Heart right ventricle (tissue), 16 donors: Measurements from ENCODE around the gene RAI2. TPM values are rescaled to one million over a fixed set of nuclear protein-coding genes. Genes with fewer than 3 reads are reported as not detected.

Experiments
- ATAC-seq, 8 donors: fragments of 200-7000 bp; cut with Tn5 transposase; one replicate each; pipeline ENCODE4 v1.9.1; 2020; ENCODE audit warnings: mild to moderate bottlenecking in 8 of 8, moderate library complexity in 8 of 8, moderate number of reproducible peaks in 1 of 8
- DNase-seq, 2 donors: peaks; one replicate each; pipeline ENCODE4 v3.0.0-alpha.2; 2020
- H3K27ac ChIP-seq, 10 donors: fragments of 200-600 bp; sonication (generic) in 2 of 10; one replicate each; pipeline versions ENCODE4 v1.5.0 to v1.8.0; 2020 to 2022; ENCODE audit warnings: mild to moderate bottlenecking in 3 of 10
- H3K27me3 ChIP-seq, 7 donors: fragments of 200-600 bp; one replicate each; pipeline ENCODE4 v1.8.0; 2021 to 2022; ENCODE audit warnings: mild to moderate bottlenecking in 2 of 7
- H3K36me3 ChIP-seq, 9 donors: fragments of 200-600 bp; sonication (generic) in 1 of 9; one replicate each; pipeline versions ENCODE4 v1.5.0 to v1.8.0; 2020 to 2022; ENCODE audit warnings: mild to moderate bottlenecking in 2 of 9
- H3K4me1 ChIP-seq, 9 donors: fragments of 200-600 bp; sonication (generic) in 1 of 9; one replicate each; pipeline versions ENCODE4 v1.5.0 to v1.8.0; 2020 to 2022; ENCODE audit warnings: mild to moderate bottlenecking in 4 of 9
- H3K4me3 ChIP-seq, 10 donors: fragments of 200-600 bp; sonication (generic) in 2 of 10; one replicate each; pipeline versions ENCODE4 v1.5.0 to v1.8.0; 2020 to 2022; ENCODE audit warnings: mild to moderate bottlenecking in 7 of 10, moderate library complexity in 2 of 10
- H3K9me3 ChIP-seq, 11 donors: fragments of 200-600 bp in 10 of 11; sonication (generic) in 2 of 11; one replicate each; pipeline versions ENCODE4 v1.5.0 to v1.8.0; 2013 to 2022; ENCODE audit warnings: mild to moderate bottlenecking in 2 of 11, control low read depth in 1 of 11, moderate library complexity in 1 of 11
- whole genome bisulfite sequencing, 2 donors: extraction: QIAGEN DNeasy Blood & Tissue Kit; methylation state at CpG; one replicate each; pipeline ENCODE4 v1.1.7; 2013; ENCODE audit warnings: inconsistent platforms in 1 of 2; 5-methylcytosine and 5-hydroxymethylcytosine counted together
- intact Hi-C, 10 donors: fragments of 100-400 bp; cut with DNase I; formaldehyde crosslinking; loops; one replicate each; pipeline versions ENCODE4 v1.11.1 to v1.14.2; 2022
- polyA plus RNA-seq, 2 donors: library from polyadenylated mRNA; stranded (reverse); fragments of 200-250 nt; gene quantifications; one replicate each; pipeline ENCODE4 v1.2.3, GENCODE V29; 2013
- total RNA-seq, 10 donors: library from RNA; stranded (reverse); fragmentation: NEBNext Ultra II Directional in 3 of 10; extraction: Animal tissue kit (Norgen Biotek cat#: 25700) in 3 of 10; gene quantifications; one replicate each; pipeline versions ENCODE4 v1.2.1 to v1.2.4, GENCODE V29; 2021 to 2023
- TF ChIP-seq, protein P1 (sequence below), 9 donors: fragments of 200-600 bp; sonication (generic) in 2 of 9; IDR thresholded peaks; one replicate each; pipeline versions ENCODE4 v1.5.0 to v1.8.0; 2021 to 2022; ENCODE audit warnings: antibody characterized with exemption in 9 of 9, mild to moderate bottlenecking in 5 of 9, moderate library complexity in 1 of 9
- donor health status: Arrhythmogenic right ventricular cardiomyopathy.
- donor health status: ischemic (EF 13 %, LVEDD 7.1; RV severe dilation, severe dysfunction).
- donor health status: healthy with polysubstance abuse.
- donor health status: DM: no; HTN: yes; CAD: no.
- donor health status: DM: no; HTN: no; CAD: no.
- donor health status: ischemic (EF 25% LVEDD 6.9; RV normal size, moderate dysfunction).
- donor health status: ischemic (EF 25% LVEDD 5.7; RV mildly dilated, moderate dysfunction).
- donor health status: healthy.
- donor health status: DM: yes; HTN: yes; CAD: no.
- donor health status: Ischemic cardiomyopathy.
- donor health status: ischemic (EF 35%, LVEDD 5.7; RV mildly dilated, moderate dysfunction).
- donor health status: nonischemic (EF 11% LVEDD 7.7; RV severe dilation, severe dysfunction).
- donor health status: DM: yes; HTN: yes; CAD: no.
- donor health status: PGD.
- donor health status: ischemic (EF 29% LVEDD 5.4; RV normal size, mild dysfunction).
- donor health status: nonischemic (EF 23%, LVEDD 6.1; RV moderate dilation, normal function).

The RAI2 gene
- total and polyA plus RNA-seq, 12 donors, result 15.5 to 25.3 (median 20.6) TPM

DNA sequence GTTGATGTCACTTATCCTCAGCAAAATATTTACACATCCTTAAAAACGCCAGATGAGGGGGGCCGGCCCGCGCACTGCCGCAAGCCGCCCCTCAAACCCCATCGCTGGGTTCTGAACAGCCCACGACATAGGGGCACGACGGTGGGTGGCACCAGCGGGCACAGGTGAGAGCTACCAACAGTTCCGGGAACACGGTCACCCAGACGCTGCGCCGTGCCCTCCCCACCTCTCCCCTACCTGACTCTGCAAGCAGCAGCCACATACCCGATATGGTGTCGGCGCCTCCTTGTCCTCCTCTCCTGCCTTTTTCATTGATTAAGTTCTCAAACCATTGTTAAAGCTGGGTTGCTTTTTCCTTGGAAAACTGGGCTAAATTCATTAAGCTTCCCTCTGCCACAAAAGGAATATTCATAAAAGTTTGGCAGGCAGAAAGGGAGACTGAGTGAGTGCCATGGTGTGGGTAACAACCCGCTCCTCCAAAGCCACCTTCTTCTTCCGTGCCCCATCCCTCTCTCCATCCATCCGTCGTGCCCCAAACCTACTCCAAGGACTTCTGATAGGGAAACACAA, 1.4 kb downstream of the RAI2 start:
- TF ChIP-seq, protein P1, sequence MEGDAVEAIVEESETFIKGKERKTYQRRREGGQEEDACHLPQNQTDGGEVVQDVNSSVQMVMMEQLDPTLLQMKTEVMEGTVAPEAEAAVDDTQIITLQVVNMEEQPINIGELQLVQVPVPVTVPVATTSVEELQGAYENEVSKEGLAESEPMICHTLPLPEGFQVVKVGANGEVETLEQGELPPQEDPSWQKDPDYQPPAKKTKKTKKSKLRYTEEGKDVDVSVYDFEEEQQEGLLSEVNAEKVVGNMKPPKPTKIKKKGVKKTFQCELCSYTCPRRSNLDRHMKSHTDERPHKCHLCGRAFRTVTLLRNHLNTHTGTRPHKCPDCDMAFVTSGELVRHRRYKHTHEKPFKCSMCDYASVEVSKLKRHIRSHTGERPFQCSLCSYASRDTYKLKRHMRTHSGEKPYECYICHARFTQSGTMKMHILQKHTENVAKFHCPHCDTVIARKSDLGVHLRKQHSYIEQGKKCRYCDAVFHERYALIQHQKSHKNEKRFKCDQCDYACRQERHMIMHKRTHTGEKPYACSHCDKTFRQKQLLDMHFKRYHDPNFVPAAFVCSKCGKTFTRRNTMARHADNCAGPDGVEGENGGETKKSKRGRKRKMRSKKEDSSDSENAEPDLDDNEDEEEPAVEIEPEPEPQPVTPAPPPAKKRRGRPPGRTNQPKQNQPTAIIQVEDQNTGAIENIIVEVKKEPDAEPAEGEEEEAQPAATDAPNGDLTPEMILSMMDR (IDR thresholded peaks at IDR 0.05), result no peak
- ATAC-seq, result peak in 6 of 8 donors; percentile 18 to 63 (median 56)
- peaks cover 0 to 24% (median 4%) of the 10 kb centered on the region in 9 donors for H3K4me1 ChIP-seq
- 1% methylated on average over 23 of the region's 23 CpGs for WGBS, 2 donors
- H3K36me3 ChIP-seq, result no peaks in the 10 kb centered on the region
- peak overlapping the region; percentile 35 to 78 (median 70) for H3K4me3 ChIP-seq
- intact Hi-C loops, result loop anchor here in 3 of 10 donors (2.0 to 10.0 kb wide), 3 partner anchors 42 to 47 kb away; no protein-coding TSS in a partner anchor
- no peaks in the 10 kb centered on the region for H3K9me3 ChIP-seq
- H3K27me3 ChIP-seq, result peaks cover 0 to 79% (median 0%) of the 10 kb centered on the region in 7 donors
- DNase-seq, result no peak
- H3K27ac ChIP-seq, result peak overlapping the region in 6 of 10 donors; percentile 71 to 81 (median 76)

DNA sequence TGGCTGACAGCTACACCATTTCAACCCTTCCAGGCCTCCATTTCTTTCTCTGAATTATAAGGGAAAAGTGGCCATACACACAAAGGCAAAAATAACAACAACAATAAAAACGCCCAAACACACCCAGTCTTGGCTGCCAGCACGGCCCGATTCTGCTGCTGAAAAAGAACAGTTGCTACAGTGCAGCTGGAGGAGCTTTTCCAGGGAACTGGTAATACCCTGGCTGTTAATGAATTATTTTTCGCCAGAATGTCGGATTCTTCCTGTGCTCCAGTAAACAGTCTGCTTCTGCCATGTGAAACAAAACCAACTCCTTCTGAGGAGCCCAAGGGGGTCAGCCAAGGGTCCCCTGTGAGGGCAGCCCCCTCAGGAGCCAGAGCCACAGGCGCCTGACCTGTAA, 6.6 kb downstream of the RAI2 start:
- TF ChIP-seq, protein P1 (IDR thresholded peaks at IDR 0.05), result no peak
- Histone ChIP-seq H3K36me3 (no peaks in the 10 kb centered on the region), H3K4me1 (peaks cover 0 to 63% (median 12%) of the 10 kb centered on the region in 9 donors), H3K4me3 (no peak overlapping the region), H3K27me3 (peaks cover 0 to 66% (median 0%) of the 10 kb centered on the region in 7 donors), H3K9me3 (no peaks in the 10 kb centered on the region), H3K27ac (peak overlapping the region in 4 of 10 donors; percentile 2 to 40 (median 32))
- ATAC-seq (peak in 3 of 8 donors; percentile 33 to 52 (median 39)), DNase-seq (no peak)
- 39 to 47% methylated on average over 6 of the region's 6 CpGs for WGBS, 2 donors
- intact Hi-C loops, result no loop called here

DNA sequence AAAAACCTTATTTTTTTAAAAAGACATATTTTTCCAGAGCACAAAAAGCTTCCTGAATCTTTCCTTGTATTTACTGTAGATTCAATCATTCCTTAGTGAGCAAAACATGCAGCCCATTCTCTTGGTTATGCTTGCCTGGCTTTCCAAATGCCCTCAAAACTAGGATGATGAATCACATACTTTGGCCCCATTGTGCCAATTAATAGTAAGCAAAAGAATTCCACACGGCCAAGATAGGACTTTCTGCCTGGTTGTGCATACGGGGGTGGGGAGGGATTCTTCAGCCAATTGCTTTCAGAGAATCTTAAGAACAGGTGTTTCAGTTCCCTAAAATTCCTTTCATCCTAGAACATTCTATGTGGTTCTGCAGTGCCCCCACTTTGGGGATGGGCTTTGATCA, 7.0 kb downstream of the RAI2 start:
- TF ChIP-seq, protein P1 (IDR thresholded peaks at IDR 0.05), result no peak
- peaks cover 0 to 65% (median 0%) of the 10 kb centered on the region in 7 donors for H3K27me3 ChIP-seq
- ATAC-seq (no peak), DNase-seq (no peak)
- H3K36me3 ChIP-seq, result no peaks in the 10 kb centered on the region
- peak overlapping the region in 3 of 10 donors; percentile 28 to 40 (median 36) for H3K27ac ChIP-seq
- intact Hi-C loops, result no loop called here
- peaks cover 0 to 64% (median 16%) of the 10 kb centered on the region in 9 donors for H3K4me1 ChIP-seq
- no peaks in the 10 kb centered on the region for H3K9me3 ChIP-seq
- H3K4me3 ChIP-seq, result no peak overlapping the region
- WGBS, 2 donors, result 36 to 51% methylated on average over 2 of the region's 2 CpGs

DNA sequence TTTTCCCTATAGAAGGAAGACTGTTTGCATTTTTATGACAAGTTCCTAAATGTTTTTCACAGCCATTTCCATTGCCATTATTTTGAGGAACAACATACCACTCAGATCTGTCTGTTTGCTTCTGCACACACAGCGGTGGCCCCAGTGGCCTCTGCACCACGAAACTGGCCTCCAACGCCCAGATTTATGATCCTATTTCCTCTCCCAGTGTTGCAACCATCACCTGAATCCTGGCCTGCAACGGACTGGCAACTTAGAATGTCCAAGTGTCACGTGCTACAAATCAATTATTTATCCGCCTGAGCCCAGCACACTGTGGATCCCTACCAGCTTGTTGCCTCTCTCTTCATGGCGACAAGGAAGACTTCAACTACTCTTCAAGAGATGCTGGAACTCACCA, 9.2 kb downstream of the RAI2 start:
- TF ChIP-seq, protein P1 (IDR thresholded peaks at IDR 0.05), result no peak
- Histone ChIP-seq H3K27me3 (peaks cover 0 to 64% (median 0%) of the 10 kb centered on the region in 7 donors), H3K4me1 (peaks cover 0 to 85% (median 17%) of the 10 kb centered on the region in 9 donors), H3K27ac (peak overlapping the region in 4 of 10 donors; percentile 19 to 72 (median 42)), H3K9me3 (no peaks in the 10 kb centered on the region), H3K36me3 (no peaks in the 10 kb centered on the region), H3K4me3 (no peak overlapping the region)
- no peak for DNase-seq
- no peak for ATAC-seq
- intact Hi-C loops, result no loop called here
- WGBS, 2 donors, result 70 to 82% methylated on average over 7 of the region's 7 CpGs
